ENCODE measurements around the gene MIDN. TPM values are rescaled to one million over a fixed set of nuclear protein-coding genes. Genes with fewer than 3 reads are reported as not detected.
"Not testable (repeated sequence)": the region's sequence is repeated elsewhere in the genome, so short reads cannot be mapped to it uniquely, and the experiment has no call there.

MIDN gene
- polyA plus RNA-seq, 6 donors from 2014 or later = 0.78 to 5.5 (median 2.7) TPM

DNA sequence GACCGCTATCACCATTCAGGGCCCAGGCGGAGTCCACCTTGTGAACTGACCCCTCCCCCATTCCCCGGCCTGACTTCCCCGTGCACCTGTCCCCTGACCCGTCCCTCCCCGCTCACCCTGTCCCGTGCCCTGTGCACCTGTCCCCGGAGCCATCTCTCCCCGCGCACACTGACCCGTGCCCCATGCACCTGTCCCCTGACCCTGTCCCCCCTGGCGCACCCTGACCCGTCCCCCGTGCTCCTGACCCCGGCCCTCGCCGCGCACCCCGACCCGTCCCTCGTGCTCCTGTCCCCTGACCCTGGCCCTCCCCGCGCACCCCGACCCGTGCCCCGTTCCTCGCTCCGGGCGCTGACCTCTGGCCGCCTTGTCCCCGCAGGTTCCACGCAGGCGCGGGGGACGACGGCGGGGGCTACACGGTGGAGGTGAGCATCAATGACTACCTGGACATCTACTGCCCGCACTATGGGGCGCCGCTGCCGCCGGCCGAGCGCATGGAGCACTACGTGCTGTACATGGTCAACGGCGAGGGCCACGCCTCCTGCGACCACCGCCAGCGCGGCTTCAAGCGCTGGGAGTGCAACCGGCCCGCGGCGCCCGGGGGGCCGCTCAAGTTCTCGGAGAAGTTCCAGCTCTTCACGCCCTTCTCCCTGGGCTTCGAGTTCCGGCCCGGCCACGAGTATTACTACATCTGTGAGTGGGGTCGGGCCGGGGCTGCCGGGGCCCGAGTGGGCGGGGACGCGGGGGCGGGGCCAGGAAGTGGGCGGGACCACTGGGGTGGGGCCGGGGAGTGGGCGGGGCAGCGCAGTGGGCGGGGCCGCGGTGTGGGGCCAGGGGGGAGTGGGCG is 47.0 kb downstream of the MIDN start:
- Mint-ChIP-seq H3K4me1 (peaks cover 0 to 7% (median 6%) of the 10 kb centered on the region in 3 donors), H3K9me3 (no peaks in the 10 kb centered on the region), H3K27me3 (peaks cover 0 to 35% (median 18%) of the 10 kb centered on the region in 3 donors), H3K27ac (no peak overlapping the region), H3K4me3 (peak overlapping the region in 3 of 8 donors; percentile 24 to 65 (median 49)), H3K36me3 (no peaks in the 10 kb centered on the region)
- peak; percentile 52 to 67 for ATAC-seq (ENCODE audit: low read depth in 2 of 2)
- no peak for DNase-seq

DNA sequence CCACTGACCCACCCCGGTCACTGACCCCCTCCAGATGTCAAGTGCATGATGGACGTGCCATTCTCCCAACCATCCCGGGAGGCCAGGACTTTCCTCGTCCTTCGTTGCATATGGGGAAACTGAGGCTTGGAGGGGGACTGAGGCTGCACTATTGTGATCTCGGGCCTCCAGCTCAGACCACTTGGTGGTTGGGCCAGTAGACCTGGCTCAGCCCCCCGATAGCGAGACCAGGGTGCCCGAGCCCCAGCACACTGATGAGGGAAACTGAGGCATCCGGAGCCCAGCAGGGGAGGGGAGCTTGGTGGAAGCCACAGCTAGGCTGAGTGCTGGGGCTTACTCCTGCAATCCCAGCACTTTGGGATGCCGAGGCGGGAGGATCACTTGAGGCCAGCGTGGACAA is 47.7 kb downstream of the MIDN start:
- H3K36me3 Mint-ChIP-seq = no peaks in the 10 kb centered on the region
- H3K9me3 Mint-ChIP-seq = no peaks in the 10 kb centered on the region
- H3K27ac Mint-ChIP-seq = no peak overlapping the region
- DNase-seq (no peak), ATAC-seq (ENCODE audit: low read depth in 2 of 2) (no peak)
- peak overlapping the region in 2 of 8 donors; percentile 26 to 82 for H3K4me3 Mint-ChIP-seq
- H3K4me1 Mint-ChIP-seq = peaks cover 0 to 7% (median 6%) of the 10 kb centered on the region in 3 donors
- peaks cover 0 to 35% (median 18%) of the 10 kb centered on the region in 3 donors for H3K27me3 Mint-ChIP-seq

DNA sequence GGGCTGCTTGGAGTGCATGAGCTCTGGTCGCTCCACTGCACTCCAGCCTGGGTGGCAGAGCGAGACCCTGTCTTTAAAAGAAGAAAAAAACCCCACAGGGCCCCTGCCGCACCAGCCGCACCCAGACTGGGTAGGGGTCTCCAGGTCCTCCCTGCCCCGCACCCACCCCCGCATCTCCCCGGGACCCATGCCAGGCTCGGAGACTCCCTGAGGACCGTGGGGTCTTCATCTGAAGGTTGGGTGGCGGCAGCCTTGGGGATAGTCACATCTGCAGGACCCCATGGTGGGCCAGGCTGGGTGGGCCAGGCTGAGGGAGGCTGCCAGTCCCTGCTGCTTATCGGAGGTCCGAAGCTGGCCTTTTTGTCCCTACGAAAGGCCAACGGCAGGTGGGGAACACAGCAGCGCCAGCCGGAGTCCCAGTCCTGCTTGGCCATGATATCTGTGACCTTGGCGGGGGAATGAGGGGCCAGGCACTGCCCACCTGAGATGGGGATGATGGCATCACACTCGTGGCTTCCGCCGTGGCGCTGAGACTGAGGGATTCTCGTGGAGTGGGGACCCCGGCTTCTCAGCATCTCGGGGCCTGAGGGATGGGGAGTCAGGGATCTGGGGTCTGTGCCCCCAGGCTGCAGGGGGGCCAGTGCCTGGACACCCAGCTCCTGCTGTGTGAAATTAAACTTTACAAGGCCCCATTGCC is 48.3 kb downstream of the MIDN start:
- ATAC-seq (ENCODE audit: low read depth in 2 of 2) = no peak
- peak overlapping the region in 1 of 6 donors; percentile 7 for H3K27ac Mint-ChIP-seq
- peaks cover 0 to 35% (median 18%) of the 10 kb centered on the region in 3 donors for H3K27me3 Mint-ChIP-seq
- no peak for DNase-seq
- H3K4me1 Mint-ChIP-seq = peaks cover 0 to 7% (median 6%) of the 10 kb centered on the region in 3 donors
- peak overlapping the region in 1 of 8 donors; percentile 30 for H3K4me3 Mint-ChIP-seq
- no peaks in the 10 kb centered on the region for H3K9me3 Mint-ChIP-seq
- no peaks in the 10 kb centered on the region for H3K36me3 Mint-ChIP-seq

DNA sequence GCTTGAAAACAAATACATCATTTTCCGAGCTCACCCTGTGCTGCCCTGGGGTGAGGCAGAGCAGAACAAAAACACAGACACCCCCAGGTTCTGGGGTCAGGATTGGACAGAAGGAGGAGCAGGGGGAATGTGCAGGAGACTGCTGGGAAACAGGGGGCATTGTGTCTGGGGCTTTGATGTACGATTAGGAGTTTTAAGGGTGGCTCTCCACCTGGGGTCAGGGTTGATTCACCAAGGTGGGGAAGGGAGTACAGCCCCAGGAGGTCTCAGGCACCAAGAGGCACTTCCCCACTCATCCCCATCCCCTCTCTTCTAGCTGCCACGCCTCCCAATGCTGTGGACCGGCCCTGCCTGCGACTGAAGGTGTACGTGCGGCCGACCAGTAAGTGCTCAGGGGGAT is 49.9 kb downstream of the MIDN start:
- no peak overlapping the region for H3K4me3 Mint-ChIP-seq
- no peak for ATAC-seq (ENCODE audit: low read depth in 2 of 2)
- H3K27ac Mint-ChIP-seq = no peak overlapping the region
- no peaks in the 10 kb centered on the region for H3K9me3 Mint-ChIP-seq
- H3K36me3 Mint-ChIP-seq = no peaks in the 10 kb centered on the region
- peaks cover 4% of the 10 kb centered on the region in 3 donors for H3K4me1 Mint-ChIP-seq
- peaks cover 0 to 24% (median 7%) of the 10 kb centered on the region in 3 donors for H3K27me3 Mint-ChIP-seq
- no peak for DNase-seq

DNA sequence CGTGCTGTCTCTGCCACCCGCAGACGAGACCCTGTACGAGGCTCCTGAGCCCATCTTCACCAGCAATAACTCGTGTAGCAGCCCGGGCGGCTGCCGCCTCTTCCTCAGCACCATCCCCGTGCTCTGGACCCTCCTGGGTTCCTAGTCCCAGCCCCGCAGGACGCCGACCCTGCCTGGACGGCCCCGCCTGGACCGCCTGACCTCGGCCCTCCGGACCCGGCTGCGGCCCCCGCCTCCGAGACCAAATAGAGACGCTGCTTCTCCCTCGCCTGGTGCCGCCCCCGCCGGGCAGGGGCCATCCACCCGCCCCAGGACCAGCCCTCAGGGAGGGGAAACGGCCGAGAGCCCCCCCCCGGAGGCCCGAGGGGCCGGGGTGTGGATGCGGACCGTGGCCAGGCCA is 51.4 kb downstream of the MIDN start:
- H3K27ac Mint-ChIP-seq = no peak overlapping the region
- no peaks in the 10 kb centered on the region for H3K9me3 Mint-ChIP-seq
- ATAC-seq (ENCODE audit: low read depth in 2 of 2) (no peak), DNase-seq (no peak)
- H3K4me3 Mint-ChIP-seq = no peak overlapping the region
- H3K4me1 Mint-ChIP-seq = peaks cover 6 to 13% (median 9%) of the 10 kb centered on the region in 3 donors
- H3K27me3 Mint-ChIP-seq = peaks cover 0 to 14% (median 1%) of the 10 kb centered on the region in 3 donors
- no peaks in the 10 kb centered on the region for H3K36me3 Mint-ChIP-seq

DNA sequence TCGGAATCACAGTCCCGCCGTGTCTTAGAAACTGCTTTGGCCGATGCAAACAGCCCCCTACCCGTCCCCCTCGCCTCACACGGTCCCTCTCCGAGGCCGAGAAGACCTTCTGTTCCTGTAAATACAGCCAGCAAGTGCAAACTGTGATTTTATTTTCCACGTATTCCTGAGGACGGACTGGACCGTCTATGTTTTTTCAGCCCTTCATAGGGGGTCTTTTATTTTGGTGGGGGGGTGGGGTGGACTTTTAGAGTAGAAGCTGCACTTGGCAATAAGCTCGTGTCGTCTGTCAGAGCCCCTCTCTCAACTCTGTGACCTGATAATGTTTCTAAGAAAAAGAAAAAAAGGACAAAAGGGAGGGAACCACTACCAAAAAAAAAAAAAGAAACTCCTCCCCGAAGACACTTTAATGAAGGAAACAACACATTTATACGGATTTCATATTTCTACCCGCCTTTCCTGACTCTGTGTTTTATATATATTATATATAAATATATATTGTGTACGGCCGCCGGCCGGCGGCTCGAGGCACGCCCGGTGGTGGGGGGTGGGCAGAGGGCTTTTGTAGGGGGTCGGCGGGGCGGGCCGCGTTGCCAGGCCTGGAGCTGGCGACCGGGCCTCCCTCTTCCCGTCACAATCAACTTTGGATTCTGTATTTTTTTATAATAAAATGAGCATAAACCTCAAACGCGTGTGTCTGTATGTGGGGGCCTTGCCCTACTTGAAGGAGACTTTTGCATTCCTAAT is 52.5 kb downstream of the MIDN start:
- H3K36me3 Mint-ChIP-seq = no peaks in the 10 kb centered on the region
- no peak for DNase-seq
- no peak for ATAC-seq (ENCODE audit: low read depth in 2 of 2)
- no peak overlapping the region for H3K4me3 Mint-ChIP-seq
- H3K27me3 Mint-ChIP-seq = peaks cover 0 to 12% (median 0%) of the 10 kb centered on the region in 3 donors
- peaks cover 6 to 13% (median 9%) of the 10 kb centered on the region in 3 donors for H3K4me1 Mint-ChIP-seq
- no peak overlapping the region for H3K27ac Mint-ChIP-seq
- no peaks in the 10 kb centered on the region for H3K9me3 Mint-ChIP-seq

DNA sequence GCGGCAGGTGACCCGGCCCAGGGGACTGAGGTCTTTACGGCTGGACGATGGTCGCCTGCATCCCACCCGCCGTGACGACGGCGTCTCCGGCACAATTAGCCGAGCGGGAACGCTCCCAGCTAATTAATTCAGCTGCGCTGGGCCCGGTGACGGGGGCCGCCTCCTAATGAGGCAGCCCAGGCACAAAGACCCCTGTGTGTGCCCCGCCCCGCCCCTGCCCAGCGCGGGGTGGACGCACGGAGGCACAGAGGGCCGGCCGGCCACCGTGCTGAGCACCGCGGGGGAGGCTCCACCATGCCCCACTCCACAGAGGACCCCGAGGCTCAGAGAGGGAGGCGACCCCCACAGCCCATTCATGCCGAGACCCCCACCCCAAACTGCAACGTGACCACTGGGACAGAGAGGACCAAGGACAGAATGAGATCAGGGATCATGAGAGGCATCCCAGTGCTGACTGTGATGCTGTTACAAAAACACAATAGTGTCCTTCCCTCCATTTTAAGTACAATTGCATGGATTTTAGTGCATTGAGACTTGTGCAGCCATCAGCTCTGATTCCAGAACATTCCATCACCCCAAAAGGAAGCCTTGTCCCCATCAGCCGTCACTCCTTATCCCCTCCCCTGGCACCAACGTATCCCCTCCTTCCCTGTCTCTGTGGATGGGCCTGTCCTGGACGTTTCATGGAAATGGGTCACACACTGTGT is 54.3 kb downstream of the MIDN start:
- Mint-ChIP-seq H3K27ac (no peak overlapping the region), H3K9me3 (no peaks in the 10 kb centered on the region), H3K4me3 (no peak overlapping the region), H3K4me1 (peaks cover 6 to 13% (median 9%) of the 10 kb centered on the region in 3 donors), H3K27me3 (peaks cover 0 to 8% (median 0%) of the 10 kb centered on the region in 3 donors), H3K36me3 (no peaks in the 10 kb centered on the region)
- ATAC-seq (ENCODE audit: low read depth in 2 of 2) (no peak), DNase-seq (no peak)

DNA sequence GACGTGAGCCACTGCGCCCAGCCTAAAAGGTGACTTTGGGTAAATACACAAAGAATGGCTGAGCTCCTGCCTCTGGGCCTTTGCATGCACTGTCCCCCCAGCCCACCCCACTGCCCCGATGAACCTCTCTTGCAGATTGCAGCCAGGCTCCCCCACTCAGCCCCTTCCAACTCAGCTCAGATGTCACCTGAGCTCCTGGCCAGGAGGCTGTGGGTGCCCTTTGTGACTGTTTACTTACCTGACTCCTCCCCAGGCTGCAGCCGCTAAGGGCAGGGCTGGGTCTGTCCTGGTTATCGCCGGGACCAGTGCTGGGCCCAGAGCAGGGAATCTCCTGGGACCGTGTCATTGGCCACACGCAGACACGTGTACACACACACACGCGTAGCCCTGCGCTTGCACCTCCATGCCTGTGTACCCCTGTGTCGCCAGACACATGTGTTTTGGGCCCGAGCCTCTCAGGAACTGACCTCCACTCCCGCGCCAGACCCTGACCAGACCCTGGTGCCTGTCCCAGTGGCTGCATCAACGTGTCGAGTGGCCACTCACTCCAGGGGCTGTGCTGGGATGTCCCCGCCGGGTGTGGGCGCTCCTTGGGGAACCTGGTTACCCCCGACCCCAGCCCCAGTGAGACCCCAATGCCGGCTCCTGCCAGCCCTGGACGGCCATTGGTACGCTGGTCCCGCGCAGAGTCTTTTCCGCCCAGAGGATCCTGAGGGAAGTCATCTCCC is 56.0 kb downstream of the MIDN start:
- DNase-seq (no peak), ATAC-seq (ENCODE audit: low read depth in 2 of 2) (no peak)
- H3K4me3 Mint-ChIP-seq = peak overlapping the region in 1 of 8 donors; percentile 29
- H3K4me1 Mint-ChIP-seq = peaks cover 6 to 13% (median 9%) of the 10 kb centered on the region in 3 donors
- H3K27ac Mint-ChIP-seq = no peak overlapping the region
- no peaks in the 10 kb centered on the region for H3K27me3 Mint-ChIP-seq
- no peaks in the 10 kb centered on the region for H3K9me3 Mint-ChIP-seq
- H3K36me3 Mint-ChIP-seq = no peaks in the 10 kb centered on the region

DNA sequence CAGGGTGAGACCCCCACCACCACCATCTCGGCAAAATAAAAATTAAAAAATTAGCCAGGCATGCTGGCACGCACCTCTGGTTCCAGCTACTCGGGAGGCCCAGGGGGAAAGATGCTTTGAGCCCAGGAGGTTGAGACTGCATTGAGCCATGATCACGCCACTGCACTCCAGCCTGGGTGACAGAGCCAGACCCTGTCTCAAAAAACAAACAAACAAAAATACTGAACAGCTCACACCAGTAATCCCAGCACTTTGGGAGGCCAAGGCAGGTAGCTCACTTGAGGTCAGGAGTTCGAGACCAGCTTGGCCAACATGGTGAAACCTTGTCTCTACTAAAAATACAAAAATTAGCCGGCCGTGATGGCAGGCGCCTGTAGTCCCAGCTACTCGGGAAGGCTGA is 57.0 kb downstream of the MIDN start:
- peaks cover 6 to 13% (median 9%) of the 10 kb centered on the region in 3 donors for H3K4me1 Mint-ChIP-seq
- peak overlapping the region in 1 of 6 donors; percentile 49 for H3K27ac Mint-ChIP-seq
- H3K36me3 Mint-ChIP-seq; H3K4me3 Mint-ChIP-seq; H3K9me3 Mint-ChIP-seq; H3K27me3 Mint-ChIP-seq; DNase-seq; ATAC-seq (ENCODE audit: low read depth in 2 of 2): not testable (repeated sequence)

DNA sequence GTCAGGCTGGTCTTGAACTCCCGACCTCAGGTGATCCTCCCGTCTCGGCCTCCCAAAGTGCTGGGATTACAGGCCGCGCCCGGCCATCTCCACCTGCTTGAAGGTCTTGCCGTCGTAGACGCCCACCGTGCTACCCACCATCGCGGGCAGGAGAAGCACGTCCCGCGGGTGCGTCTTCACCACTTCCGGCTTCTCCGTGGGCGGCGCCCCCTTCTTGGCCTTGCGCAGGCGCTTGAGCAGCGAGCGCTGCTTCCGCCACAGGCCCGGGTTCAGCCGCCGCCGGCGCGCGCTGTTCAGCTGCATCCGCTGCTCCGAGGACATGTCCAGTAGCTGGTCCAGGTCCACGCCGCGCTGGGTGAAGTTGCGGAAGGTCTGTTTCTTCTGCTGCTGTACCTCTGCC is 58.9 kb downstream of the MIDN start:
- no peaks in the 10 kb centered on the region for H3K36me3 Mint-ChIP-seq
- H3K27ac Mint-ChIP-seq = no peak overlapping the region
- H3K27me3 Mint-ChIP-seq = no peaks in the 10 kb centered on the region
- peak overlapping the region in 1 of 8 donors; percentile 15 for H3K4me3 Mint-ChIP-seq
- no peaks in the 10 kb centered on the region for H3K9me3 Mint-ChIP-seq
- ATAC-seq (ENCODE audit: low read depth in 2 of 2) (no peak), DNase-seq (no peak)
- H3K4me1 Mint-ChIP-seq = peaks cover 6 to 13% (median 9%) of the 10 kb centered on the region in 3 donors

DNA sequence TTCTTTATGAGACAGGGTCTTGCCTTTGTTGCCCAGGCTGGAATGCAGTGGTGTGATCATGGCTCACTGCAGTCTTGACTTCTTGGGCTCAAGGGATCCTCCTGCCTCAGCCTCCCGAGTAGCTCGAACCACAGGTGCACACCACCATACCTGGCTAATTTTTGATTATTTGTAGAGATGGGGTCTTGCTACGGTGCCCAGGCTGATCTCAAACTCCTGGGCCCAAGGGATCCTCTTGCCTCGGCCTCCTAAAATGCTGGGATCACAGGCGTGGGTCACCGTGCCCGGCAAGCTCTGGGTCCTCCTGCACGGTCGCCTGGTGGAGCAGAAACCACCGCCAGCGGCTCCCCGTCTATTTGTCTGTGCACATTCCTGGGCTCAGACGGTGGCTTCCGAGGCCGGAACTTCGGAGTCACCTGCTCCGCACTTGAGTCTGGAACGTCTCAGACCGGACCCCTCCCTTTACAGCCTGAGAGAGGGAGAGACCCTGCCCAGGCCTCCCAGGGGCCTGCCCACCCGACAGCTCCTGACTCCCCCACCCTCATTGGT is 59.4 kb downstream of the MIDN start:
- ATAC-seq (ENCODE audit: low read depth in 2 of 2) (no peak), DNase-seq (no peak)
- Mint-ChIP-seq H3K36me3 (no peaks in the 10 kb centered on the region), H3K27ac (no peak overlapping the region), H3K9me3 (no peaks in the 10 kb centered on the region), H3K27me3 (no peaks in the 10 kb centered on the region), H3K4me1 (peaks cover 6 to 13% (median 9%) of the 10 kb centered on the region in 3 donors), H3K4me3 (no peak overlapping the region)

DNA sequence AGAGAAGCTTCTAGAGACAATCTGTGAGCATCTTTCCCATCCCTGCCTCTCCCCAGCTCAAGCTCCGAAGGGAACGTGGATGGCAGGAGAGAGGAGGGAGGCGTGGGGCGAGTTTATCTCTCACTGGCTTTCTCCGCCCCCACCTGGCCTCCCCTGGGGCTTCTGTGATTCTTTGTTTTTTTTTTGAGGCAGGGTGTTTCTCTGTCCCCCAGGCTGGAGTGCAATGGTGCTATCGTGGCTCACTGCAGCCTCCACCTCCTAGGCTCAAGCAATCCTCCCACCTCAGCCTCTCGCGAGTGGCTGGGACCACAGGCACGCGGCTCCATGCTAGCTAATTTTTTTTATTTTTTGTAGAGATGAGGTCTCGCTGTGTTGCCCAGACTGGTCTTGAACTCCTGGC is 60.3 kb downstream of the MIDN start:
- H3K36me3 Mint-ChIP-seq = no peaks in the 10 kb centered on the region
- H3K27ac Mint-ChIP-seq = no peak overlapping the region
- no peak overlapping the region for H3K4me3 Mint-ChIP-seq
- peaks cover 0 to 7% (median 4%) of the 10 kb centered on the region in 3 donors for H3K4me1 Mint-ChIP-seq
- DNase-seq (no peak), ATAC-seq (ENCODE audit: low read depth in 2 of 2) (no peak)
- H3K9me3 Mint-ChIP-seq = no peaks in the 10 kb centered on the region
- H3K27me3 Mint-ChIP-seq = peaks cover 0 to 3% (median 2%) of the 10 kb centered on the region in 3 donors

Data from naive B cell (primary cell).